Caco-2 (cell line): ENCODE data around the gene P2RY1. TPM values are rescaled to one million over a fixed set of nuclear protein-coding genes. Genes with fewer than 3 reads are reported as not detected.

Experiments
- BruUV-seq: library from RNA; stranded (reverse); fragments of 400-500 nt; replicated peaks from 2 replicates; lab custom pipeline; 2021; lab: Mats Ljungman, UMichigan
- CTCF ChIA-PET: fragments of 300-600 bp; sonication (Branson Sonifier 250); formaldehyde crosslinking; loops from one replicate; lab custom pipeline; 2022; ENCODE audit warnings: antibody characterized with exemption; lab: Charles Lee
- POLR2A ChIA-PET: fragments of 300-600 bp; sonication (Branson Sonifier 250); formaldehyde crosslinking; loops from one replicate; lab custom pipeline; 2022; ENCODE audit warnings: antibody characterized with exemption; lab: Charles Lee
- DNase-seq, 2 experiments: peaks; one replicate each; pipeline versions ENCODE4 v3.0.0 to v3.0.0-alpha.2; 2020 to 2022
- H3K27me3 ChIP-seq: replicated peaks from 2 replicates; pipeline ENCODE4 v1.6.0; 2011; ENCODE audit warnings: low read length; ENCODE audit not compliant: control insufficient read depth, insufficient read depth
- H3K36me3 ChIP-seq: 2 replicates; pipeline ENCODE4 v1.5.1; 2011; ENCODE audit warnings: low read length; ENCODE audit not compliant: control insufficient read depth, insufficient read depth
- H3K4me1 ChIP-seq: fragments of 250-450 bp; sonication (Bioruptor Pico); 2 replicates; pipeline ENCODE4 v1.5.1; 2020; ENCODE audit warnings: mild to moderate bottlenecking
- H3K4me3 ChIP-seq: 2 replicates; pipeline ENCODE4 v1.5.1; 2011; ENCODE audit warnings: low read depth, mild to moderate bottlenecking, control low read depth, low read length
- H3K9me3 ChIP-seq: fragments of 250-450 bp; sonication (Bioruptor Pico); 2 replicates; pipeline ENCODE4 v1.5.1; 2020; ENCODE audit warnings: mild to moderate bottlenecking, moderate library complexity
- H3K27ac Mint-ChIP-seq: one replicate; pipeline ENCODE4 v1.8.0; 2022; ENCODE audit warnings: mixed read lengths; ENCODE audit not compliant: unreplicated experiment
- H3K27me3 Mint-ChIP-seq: one replicate; pipeline ENCODE4 v1.8.0; 2022; ENCODE audit warnings: mixed read lengths; ENCODE audit not compliant: insufficient read depth, unreplicated experiment
- H3K36me3 Mint-ChIP-seq: one replicate; pipeline ENCODE4 v1.8.0; 2022; ENCODE audit warnings: mild to moderate bottlenecking, mixed read lengths; ENCODE audit not compliant: insufficient read depth, unreplicated experiment
- H3K4me1 Mint-ChIP-seq: one replicate; pipeline ENCODE4 v1.8.0; 2022; ENCODE audit warnings: low read depth, mixed read lengths; ENCODE audit not compliant: unreplicated experiment
- H3K4me3 Mint-ChIP-seq: one replicate; pipeline ENCODE4 v1.8.0; 2022; ENCODE audit warnings: mild to moderate bottlenecking, moderate library complexity, mixed read lengths; ENCODE audit not compliant: unreplicated experiment
- H3K9me3 Mint-ChIP-seq: one replicate; pipeline ENCODE4 v1.8.0; 2022; ENCODE audit warnings: mixed read lengths; ENCODE audit not compliant: unreplicated experiment
- CTCF ChIP-seq, 2 experiments: fragments of 200-600 bp in 1 of 2; IDR thresholded peaks; 1 replicate in 1 of 2; 2 replicates in 1 of 2; pipeline versions ENCODE4 v1.5.1 to v1.8.0; 2011 to 2022; ENCODE audit warnings: antibody characterized with exemption in 1 of 2, control low read depth in 1 of 2, inconsistent platforms in 1 of 2, low read depth in 1 of 2, low read length in 1 of 2, mild to moderate bottlenecking in 1 of 2, moderate library complexity in 1 of 2; ENCODE audit not compliant: insufficient read depth in 1 of 2, severe bottlenecking in 1 of 2, unreplicated experiment in 1 of 2
- intact Hi-C: fragments of 100-400 bp; cut with micrococcal nuclease; formaldehyde crosslinking; loops from one replicate; pipeline ENCODE4 v1.10.0; 2022; ENCODE audit not compliant: unreplicated experiment
- total RNA-seq: library from RNA; stranded (reverse); gene quantifications from 2 replicates; pipeline ENCODE4 v1.2.3, GENCODE V29; 2022

P2RY1 gene
- total RNA-seq, 1 experiment from 2014 or later = 6.0 TPM

GRCh38 chr3:152830245-152830644, 4.7 kb upstream of the P2RY1 start:
- DNase-seq = no peak
- H3K27me3 ChIP-seq = no peaks in the 10 kb centered on the region
- Mint-ChIP-seq H3K4me1 (no peaks in the 10 kb centered on the region), H3K36me3 (peaks cover 7% of the 10 kb centered on the region), H3K27ac (no peak overlapping the region), H3K4me3 (no peak overlapping the region), H3K27me3 (no peaks in the 10 kb centered on the region), H3K9me3 (no peaks in the 10 kb centered on the region)
- no peaks in the 10 kb centered on the region for H3K36me3 ChIP-seq
- no peak overlapping the region for H3K4me3 ChIP-seq
- no TSS peak for BruUV-seq
- ChIA-PET CTCF (no interaction called here), POLR2A (no interaction called here)
- H3K4me1 ChIP-seq = peaks cover 11% of the 10 kb centered on the region; the same call in 1 of the 2 replicates
- no peak for TF ChIP-seq CTCF (IDR thresholded peaks at IDR 0.05; ENCODE audit: insufficient read depth in 1 of 2, low read depth in 1 of 2, low read length in 1 of 2, severe bottlenecking in 1 of 2, unreplicated experiment in 1 of 2)
- H3K9me3 ChIP-seq = no peaks in the 10 kb centered on the region
- intact Hi-C loops = loop anchor here (10.0 kb wide), 1 partner anchor 255 kb away; no protein-coding TSS in a partner anchor

- intact Hi-C loops = loop anchor here (10.0 kb wide), 1 partner anchor 257 kb away; no protein-coding TSS in a partner anchor
- CTCF ChIA-PET = no interaction called here
Measured at GRCh38 chr3:152832046-152832445, 2.9 kb upstream of the P2RY1 start.

GRCh38 chr3:152833089-152833488, 1.8 kb upstream of the P2RY1 start:
- no peak overlapping the region for H3K27ac Mint-ChIP-seq

More at GRCh38 chr3:152832046-152832445, 2.9 kb upstream of the P2RY1 start:
- Mint-ChIP-seq H3K4me1 (no peaks in the 10 kb centered on the region), H3K4me3 (no peak overlapping the region), H3K27ac (no peak overlapping the region), H3K36me3 (peaks cover 12% of the 10 kb centered on the region), H3K27me3 (no peaks in the 10 kb centered on the region), H3K9me3 (no peaks in the 10 kb centered on the region)
- no peaks in the 10 kb centered on the region for H3K9me3 ChIP-seq
- H3K4me3 ChIP-seq = no peak overlapping the region
- H3K27me3 ChIP-seq = no peaks in the 10 kb centered on the region
- DNase-seq = no peak
- H3K4me1 ChIP-seq = peaks cover 7% of the 10 kb centered on the region; the same call in 1 of the 2 replicates
- no TSS peak for BruUV-seq
- no peak for TF ChIP-seq CTCF (IDR thresholded peaks at IDR 0.05; ENCODE audit: insufficient read depth in 1 of 2, low read depth in 1 of 2, low read length in 1 of 2, severe bottlenecking in 1 of 2, unreplicated experiment in 1 of 2)
- no peaks in the 10 kb centered on the region for H3K36me3 ChIP-seq
- POLR2A ChIA-PET = no interaction called here

More at GRCh38 chr3:152833089-152833488, 1.8 kb upstream of the P2RY1 start:
- H3K9me3 Mint-ChIP-seq = no peaks in the 10 kb centered on the region
- ChIA-PET POLR2A (no interaction called here), CTCF (no interaction called here)
- intact Hi-C loops = loop anchor here (10.0 kb wide), 1 partner anchor 258 kb away; no protein-coding TSS in a partner anchor
- no peak for TF ChIP-seq CTCF (IDR thresholded peaks at IDR 0.05; ENCODE audit: insufficient read depth in 1 of 2, low read depth in 1 of 2, low read length in 1 of 2, severe bottlenecking in 1 of 2, unreplicated experiment in 1 of 2)
- Histone ChIP-seq H3K4me1 (peaks cover 7% of the 10 kb centered on the region; the same call in 1 of the 2 replicates), H3K36me3 (no peaks in the 10 kb centered on the region), H3K4me3 (no peak overlapping the region), H3K27me3 (no peaks in the 10 kb centered on the region), H3K9me3 (no peaks in the 10 kb centered on the region)
- no peaks in the 10 kb centered on the region for H3K4me1 Mint-ChIP-seq
- no peaks in the 10 kb centered on the region for H3K27me3 Mint-ChIP-seq
- no peak overlapping the region for H3K4me3 Mint-ChIP-seq
- BruUV-seq = no TSS peak
- peaks cover 12% of the 10 kb centered on the region for H3K36me3 Mint-ChIP-seq
- no peak for DNase-seq
